ENCODE measurements around the gene TIRAP.
"Not testable (repeated sequence)": the region's sequence is repeated elsewhere in the genome, so short reads cannot be mapped to it uniquely, and the experiment has no call there.

The TIRAP gene, protein sequence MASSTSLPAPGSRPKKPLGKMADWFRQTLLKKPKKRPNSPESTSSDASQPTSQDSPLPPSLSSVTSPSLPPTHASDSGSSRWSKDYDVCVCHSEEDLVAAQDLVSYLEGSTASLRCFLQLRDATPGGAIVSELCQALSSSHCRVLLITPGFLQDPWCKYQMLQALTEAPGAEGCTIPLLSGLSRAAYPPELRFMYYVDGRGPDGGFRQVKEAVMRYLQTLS

DNA sequence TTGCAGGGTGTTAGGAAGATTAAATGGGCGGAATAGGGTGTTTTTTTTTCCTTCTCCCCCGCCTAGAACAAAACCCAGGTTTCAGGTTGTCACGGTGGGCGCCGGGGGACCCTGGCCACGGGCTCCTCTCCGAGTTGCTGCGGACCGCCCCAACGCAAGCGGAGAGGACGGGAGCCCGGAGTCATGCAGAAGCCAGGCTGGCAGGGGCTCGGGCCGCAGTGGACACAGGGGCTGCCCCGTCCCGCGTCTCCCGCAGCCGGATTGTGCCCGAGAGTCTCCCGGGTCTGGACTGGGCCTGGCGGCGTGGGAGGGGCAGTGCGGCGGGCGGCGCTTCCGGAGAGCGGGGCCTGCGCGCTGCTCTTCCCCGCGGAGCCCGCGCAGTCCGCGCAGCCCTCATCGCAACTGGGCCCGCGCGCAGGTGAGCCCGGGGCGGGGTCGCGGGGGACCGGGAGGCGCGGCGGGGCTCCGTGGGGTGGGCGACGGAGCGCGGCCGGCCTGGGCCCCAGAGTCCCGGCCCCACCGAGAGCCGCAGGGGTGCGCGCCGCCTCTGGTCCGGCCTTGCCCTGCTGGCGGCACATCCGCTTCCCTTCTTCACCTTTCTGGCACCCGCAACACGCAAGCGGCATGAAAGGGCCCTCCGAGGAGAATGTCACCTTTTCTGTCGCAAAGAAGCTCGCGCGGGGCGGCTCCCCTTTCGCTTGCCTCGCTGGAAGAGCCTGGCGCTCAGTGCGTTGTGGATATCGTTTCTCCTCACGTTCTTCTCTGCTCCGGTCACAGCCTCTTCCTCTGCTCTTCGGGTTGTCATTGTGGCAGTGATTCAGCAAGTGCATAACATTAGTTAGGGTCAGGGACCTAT lies at the start of gene TIRAP:
TSS of gene TIRAP (plus strand) at position 358 of the 856 bp plus-strand sequence. CDS start 7,802 bp downstream, outside the sequence.
- in situ Hi-C loops (cut with MboI; ENCODE audit: low sequenced_read_pairs), result no loop called here

DNA sequence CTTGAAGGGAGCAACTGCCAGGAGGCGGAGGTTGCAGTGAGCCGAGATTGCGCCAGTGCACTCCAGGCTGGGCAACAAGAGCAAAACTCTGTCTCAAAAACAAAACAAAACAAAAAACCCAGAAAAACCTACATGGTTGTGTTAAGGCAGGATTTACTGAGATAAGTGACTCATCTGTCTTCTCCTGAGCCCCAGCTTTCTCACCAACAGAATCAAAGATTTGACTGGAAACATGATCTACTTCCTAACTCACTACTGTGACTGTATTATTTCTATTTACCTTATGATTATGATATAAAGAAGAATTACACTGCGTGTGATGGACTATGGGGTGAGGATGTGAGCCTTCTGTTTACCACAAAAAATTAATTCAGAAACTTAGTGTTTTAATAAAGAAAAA lies 49.5 kb upstream of the TIRAP start:
- in situ Hi-C loops (cut with MboI; ENCODE audit: low sequenced_read_pairs), result no loop called here

DNA sequence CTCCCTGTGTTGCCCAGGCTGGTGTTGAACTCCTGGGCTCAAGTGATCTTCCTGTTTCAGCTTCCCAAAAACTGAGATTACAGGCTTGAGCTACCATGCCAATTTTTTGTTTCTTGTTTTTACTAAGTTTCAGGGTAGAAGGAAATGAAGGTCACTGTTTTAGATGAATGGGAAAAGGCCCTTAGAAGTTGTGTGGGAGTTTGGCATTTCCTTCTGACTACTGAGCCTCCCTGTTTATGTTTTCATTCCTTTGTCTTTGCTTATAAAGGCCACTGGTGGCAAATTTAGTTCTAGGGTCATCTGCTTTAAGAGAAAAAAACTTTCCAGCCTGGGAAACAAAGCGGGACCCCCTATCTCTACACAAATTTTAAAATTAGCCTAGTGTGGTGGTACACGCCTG lies 36.3 kb upstream of the TIRAP start:
- in situ Hi-C loops (cut with MboI; ENCODE audit: low sequenced_read_pairs), result no loop called here

DNA sequence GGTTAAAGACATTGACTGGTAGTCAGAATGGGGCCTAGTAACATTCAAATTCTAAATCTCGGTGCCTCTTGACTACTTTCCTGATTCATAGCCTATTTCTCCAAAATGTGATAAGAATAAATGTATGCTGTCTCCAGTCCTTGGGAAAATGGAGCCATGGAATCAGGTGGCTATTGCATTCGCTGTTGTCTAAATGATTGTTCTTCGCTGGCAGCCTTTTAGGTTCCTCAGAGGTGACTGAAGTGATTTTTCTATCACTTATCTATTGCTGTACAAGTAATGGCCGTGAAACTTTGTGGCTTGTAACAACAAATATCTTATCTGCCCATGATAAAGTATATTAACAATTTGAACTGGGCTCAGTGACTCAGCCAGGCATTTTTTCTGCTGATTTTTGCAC lies 29.6 kb upstream of the TIRAP start:
- in situ Hi-C loops (cut with MboI; ENCODE audit: low sequenced_read_pairs), result no loop called here

DNA sequence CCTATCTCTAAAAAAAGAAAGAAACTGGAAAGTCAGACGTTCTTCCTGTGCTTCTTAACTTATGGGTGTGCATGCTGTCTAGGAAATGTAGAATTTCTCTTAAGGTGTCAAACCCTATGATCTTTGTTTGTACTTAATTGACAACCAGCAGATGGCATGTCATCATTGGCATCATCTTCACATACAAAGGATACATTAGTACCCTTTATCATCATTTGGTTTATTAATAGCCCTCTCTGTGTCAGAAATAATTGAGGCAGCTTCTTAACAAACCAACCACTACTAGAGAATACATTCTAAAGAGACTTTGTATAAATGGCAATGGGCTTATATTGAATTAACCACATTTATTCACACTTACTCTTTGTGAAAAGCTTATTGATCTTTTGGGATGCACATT lies 28.1 kb upstream of the TIRAP start:
- in situ Hi-C loops (cut with MboI; ENCODE audit: low sequenced_read_pairs), result no loop called here

DNA sequence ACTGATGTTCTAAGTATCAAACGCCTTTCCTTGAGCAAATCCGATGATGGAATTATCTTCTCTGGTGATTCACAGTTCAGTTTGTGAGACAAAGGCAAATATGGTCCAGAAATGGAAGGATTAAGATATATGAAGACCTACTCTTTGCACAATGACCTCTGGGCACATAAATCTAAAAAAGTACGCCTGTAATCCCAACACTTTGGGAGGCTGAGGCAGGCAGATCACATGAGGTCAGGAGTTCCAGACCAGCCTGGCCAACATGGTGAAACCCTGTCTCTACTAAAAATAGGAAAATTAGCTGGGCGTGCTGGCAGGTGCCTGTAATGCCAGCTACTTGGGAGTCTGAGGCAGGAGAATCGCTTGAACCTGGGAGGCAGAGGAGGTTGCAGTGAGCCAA lies 27.4 kb upstream of the TIRAP start:
- in situ Hi-C loops (cut with MboI; ENCODE audit: low sequenced_read_pairs), result not testable (repeated sequence)

DNA sequence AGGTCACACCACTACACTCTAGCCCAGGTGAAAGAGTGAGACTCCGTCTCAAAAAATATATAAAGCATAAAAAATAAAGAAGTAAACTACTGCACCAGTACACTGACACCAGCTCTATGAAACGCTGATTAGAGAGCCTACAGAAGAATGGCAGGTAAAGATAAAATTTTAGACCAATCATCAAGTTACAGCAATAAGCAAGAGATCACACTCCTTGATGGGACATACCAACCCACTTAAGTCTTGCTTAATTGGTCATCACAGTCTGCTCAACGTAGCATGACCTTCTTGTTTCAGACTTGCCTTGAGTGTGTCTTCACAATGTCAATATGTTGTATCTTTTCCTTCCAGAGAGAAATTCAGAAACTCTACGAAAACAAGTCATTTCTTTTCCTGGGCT lies 26.7 kb upstream of the TIRAP start:
- in situ Hi-C loops (cut with MboI; ENCODE audit: low sequenced_read_pairs), result no loop called here

DNA sequence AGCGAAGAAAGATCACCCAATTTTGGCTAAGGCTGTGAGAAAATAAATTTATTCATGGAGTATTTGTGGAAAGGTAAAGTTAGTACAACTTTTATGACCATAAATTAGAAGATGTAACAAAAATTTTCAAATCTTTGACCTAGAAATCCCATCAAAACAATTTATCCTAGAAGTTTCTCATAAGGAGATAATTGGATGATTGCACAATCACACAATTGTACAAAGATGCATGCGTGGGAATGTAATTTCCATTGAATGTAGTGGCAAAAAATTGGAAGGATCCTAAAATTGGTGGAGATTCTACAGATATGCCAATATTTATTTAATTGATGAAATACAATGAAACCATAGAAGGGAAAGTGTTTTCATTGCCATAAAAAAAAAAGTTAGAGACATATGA lies 25.7 kb upstream of the TIRAP start:
- in situ Hi-C loops (cut with MboI; ENCODE audit: low sequenced_read_pairs), result no loop called here

DNA sequence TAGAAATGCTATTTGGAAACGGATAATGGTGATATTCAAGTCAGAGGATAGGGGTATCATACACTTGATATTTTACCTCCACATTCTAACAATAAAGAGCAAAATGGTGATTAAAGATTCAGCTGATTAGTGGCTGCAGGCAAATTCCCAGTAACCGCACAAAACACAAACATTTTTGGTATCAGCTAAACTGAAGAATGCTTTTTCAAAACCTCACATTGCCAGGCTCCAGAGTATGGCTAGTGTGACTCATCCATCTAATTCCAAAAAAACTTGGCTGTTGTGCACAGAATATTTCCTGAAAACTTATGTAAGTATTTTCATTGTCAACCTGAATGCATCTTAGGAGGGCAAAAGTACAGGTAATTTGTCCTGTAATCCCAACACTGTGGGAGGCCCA lies 25.1 kb upstream of the TIRAP start:
- in situ Hi-C loops (cut with MboI; ENCODE audit: low sequenced_read_pairs), result no loop called here

DNA sequence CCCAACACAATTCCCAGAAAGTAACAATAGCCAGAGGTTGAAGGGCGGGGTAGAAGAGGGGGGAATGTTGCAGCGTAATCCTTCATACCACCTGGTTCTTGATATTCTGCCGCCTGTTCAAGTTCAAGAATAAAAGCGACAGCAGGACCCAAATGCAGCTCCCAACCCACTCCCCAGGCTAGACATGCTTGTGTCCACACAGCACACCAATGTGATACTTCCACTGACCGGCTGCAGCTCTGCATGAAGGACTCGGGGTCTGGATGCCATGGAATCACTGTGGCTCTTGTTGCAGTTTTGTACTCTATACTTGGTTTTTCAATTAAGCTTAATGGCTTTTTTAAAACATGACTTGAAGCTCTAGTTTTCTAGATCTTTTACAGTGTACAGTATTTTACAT lies 20.7 kb upstream of the TIRAP start:
- in situ Hi-C loops (cut with MboI; ENCODE audit: low sequenced_read_pairs), result no loop called here

DNA sequence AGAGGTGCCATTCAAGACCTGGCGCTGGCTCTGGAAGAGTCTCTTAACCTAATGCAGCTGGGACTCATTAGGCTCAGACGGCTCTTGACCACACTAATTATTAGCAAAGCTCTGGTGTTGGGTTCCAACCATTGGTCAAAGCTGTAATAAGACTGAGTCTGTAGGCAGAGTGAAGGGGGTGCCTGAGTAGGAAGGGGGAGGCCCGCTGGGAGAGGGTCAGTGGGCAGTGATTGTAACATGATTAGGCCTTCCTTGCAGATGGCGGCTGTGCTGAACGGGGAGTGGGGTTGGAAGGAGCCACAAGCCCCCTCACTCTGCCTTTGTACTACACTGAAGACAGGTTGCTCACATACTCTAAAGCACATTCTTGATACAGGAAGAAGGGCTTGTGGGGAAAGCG lies 19.4 kb upstream of the TIRAP start:
- in situ Hi-C loops (cut with MboI; ENCODE audit: low sequenced_read_pairs), result no loop called here

DNA sequence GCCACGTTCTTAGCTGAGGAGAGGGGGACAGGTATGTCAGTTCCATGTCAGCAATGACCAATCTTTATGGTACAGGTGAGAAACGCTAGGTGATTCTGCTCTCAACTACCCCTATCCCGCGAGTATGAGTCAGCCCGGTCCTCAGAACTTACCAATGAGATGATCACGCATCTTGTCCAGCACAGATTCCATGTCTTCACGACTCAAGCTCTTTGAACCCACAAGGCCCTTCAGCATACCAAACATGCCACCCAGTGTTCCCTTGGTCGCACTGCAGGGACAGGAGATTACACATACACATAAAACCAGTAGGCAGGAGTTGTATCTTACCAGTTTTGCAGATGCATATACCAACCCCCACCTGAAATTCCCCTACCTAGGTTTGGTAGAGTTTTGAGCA lies 17.1 kb upstream of the TIRAP start:
- in situ Hi-C loops (cut with MboI; ENCODE audit: low sequenced_read_pairs), result no loop called here

DNA sequence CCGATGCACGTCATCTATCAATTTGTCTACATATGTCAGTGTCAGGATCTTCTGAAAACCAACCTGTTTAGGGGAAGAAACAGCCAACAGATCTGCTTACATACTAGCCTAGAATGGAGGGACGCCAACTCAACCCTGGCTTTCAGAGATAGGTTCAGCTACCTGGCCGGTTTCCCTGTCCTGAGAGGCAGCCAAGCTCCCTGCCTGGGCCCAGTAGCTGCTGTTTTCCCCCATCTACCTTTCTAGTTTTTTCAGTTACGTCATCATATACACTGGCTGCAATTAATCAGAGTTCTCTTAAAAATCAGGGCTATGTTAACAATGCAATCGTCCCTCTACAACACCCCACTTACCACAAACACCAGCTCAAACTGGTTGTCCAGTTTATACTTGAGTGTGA lies 15.2 kb upstream of the TIRAP start:
- in situ Hi-C loops (cut with MboI; ENCODE audit: low sequenced_read_pairs), result no loop called here

DNA sequence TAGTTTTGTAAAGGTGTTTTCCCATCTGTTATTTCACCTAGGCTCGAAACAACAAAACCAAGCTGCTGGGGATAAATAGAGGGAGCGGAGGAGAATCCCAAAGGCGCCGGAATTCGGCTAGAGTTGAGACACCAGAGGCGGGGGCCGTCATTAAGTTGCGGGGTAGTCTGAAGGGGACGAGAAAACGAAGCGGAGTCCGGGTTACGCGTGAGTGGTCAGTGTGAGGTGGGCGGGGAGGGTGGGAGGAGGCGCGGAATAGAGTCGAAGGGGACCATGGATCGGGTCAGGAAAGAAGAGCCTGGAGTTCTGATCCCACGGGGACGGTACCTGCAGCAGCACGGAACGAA lies 14.6 kb upstream of the TIRAP start:
- in situ Hi-C loops (cut with MboI; ENCODE audit: low sequenced_read_pairs), result no loop called here

DNA sequence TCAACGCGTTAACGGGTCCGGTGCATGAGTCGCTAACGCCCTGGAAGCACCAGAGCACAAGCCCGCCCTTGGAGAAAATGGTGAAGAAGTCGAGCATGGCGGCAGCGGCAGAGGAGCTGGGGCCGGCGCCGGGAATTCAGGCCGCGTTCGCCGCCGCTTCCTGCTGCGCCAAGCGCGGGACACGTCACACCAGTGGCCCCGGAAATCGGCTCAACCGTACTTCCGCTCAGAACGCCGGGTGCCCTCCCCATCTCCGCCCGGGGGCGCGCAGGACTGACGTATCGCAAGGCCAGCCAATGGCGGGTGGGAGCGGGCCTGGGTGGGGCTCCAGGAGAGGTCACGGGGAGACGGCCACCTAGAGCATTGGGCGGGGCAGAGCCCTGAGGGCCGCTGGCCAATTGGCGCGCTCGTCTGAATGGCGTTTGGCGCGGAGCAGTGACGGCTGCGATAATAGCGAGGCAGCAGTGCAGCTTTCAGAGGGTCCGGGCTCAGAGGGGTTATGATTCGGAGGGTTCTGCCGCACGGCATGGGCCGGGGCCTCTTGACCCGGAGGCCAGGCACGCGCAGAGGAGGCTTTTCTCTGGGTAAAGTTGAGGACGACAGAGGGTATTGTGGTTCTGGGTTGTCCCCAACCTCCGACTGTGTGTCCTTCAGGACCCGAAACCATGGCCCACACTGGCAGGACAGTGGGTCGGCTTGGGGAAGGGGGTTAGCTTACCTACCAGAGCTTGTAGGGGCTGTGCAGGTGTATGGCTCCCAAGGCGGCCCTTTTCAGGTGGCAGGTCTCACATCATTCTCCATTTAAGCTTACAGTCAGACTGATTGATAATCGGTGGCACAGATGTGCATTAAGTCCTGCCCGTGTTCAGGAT lies 13.9 kb upstream of the TIRAP start, which contains the start of the genes FOXRED1 and SRPRA:
TSS of gene FOXRED1 (plus strand) at position 447 of the 872 bp plus-strand sequence. CDS start at position 500, 53 bp downstream.
TSS of gene SRPRA (minus strand) at position 188 of the 872 bp plus-strand sequence. CDS start at position 97, 91 bp downstream.
- in situ Hi-C loops (cut with MboI; ENCODE audit: low sequenced_read_pairs), result no loop called here

DNA sequence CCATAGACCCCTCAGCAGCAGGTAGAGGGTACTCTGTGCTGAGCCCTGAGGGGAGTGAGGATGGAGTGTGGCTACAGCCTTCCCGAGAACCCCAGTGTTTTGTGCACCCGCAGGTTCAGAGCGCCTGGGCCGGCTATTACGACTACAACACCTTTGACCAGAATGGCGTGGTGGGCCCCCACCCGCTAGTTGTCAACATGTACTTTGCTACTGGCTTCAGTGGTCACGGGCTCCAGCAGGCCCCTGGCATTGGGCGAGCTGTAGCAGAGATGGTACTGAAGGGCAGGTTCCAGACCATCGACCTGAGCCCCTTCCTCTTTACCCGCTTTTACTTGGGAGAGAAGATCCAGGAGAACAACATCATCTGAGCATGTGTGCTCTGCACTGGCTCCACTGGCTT lies 5.6 kb upstream of the TIRAP start:
- in situ Hi-C loops (cut with MboI; ENCODE audit: low sequenced_read_pairs), result no loop called here

DNA sequence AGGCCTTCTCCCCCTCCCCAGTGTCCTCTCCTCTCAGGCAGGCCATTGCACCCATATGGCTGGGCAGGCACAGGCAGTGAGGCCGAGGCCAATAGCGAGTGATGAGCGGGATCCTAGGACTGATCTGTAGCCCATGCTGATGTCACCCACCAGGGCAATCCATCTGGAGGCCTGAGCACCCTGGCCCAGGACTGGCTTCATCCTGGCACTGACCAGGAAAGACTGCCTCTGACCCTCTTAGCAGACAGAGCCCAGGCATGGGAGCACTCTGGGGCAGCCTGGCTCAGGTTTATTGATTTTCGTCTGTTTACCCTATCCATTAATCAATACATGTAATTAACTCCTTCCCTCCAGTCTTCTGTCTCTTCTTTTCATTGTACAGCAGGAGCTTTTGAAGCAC lies 5.1 kb upstream of the TIRAP start:
- in situ Hi-C loops (cut with MboI; ENCODE audit: low sequenced_read_pairs), result no loop called here

DNA sequence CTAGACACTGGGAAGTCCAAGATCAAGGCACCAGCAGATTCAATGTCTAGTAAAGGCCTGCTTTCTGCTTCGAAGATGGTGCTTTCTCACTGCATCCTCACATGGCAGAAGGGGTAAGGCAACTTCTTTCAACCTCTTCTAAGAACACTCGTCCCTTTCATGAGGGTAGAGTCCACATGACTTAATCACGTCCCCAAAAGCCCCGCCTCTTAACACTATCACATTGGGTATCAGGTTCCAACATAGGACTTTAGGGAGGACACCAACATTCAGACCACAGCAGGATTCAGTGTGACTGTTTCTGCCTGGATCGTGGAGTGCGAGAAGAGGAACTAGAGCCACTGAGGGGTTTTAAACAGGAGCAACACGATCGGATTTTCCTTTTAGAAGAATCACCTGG lies 3.7 kb upstream of the TIRAP start:
- in situ Hi-C loops (cut with MboI; ENCODE audit: low sequenced_read_pairs), result no loop called here

DNA sequence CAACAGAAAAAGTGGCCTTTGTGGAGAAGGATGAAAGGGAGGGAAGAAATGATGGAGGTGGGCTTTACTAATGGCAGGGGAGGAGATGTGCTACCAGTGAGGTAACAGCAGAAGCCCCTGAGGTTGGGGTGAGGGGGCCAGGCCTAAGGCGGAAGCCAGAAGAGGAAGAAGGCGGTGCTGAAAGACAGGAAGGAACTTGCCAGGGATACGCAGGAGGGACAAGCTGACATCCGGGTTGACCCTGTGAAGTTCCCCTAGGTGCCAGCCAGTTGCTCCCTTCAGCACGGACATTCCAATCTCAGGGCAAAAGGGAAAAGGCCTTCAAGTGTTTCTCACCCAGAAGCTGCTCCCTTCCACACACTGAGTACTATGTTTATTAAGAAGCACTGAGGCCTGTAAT lies 2.3 kb upstream of the TIRAP start:
- in situ Hi-C loops (cut with MboI; ENCODE audit: low sequenced_read_pairs), result no loop called here

DNA sequence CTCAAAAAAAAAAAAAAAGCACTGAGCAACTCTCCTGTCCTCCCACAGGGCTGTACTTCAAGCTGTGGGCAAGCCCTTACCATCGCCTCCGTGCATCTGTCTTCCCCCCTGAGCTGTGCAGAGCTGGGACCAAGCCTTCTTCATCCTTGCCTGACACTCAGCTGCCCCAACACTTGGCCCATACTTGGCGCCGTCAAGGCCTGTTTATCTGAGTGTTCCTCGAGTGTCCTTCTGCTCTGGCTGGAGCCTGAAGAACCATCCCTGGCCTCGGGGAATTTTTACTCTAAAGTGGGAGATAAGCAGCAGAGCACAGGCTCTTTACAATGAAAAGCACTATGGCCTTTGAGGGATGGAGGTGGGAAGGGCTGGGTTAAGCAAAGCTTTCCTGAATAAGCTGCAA lies 1.6 kb upstream of the TIRAP start:
- in situ Hi-C loops (cut with MboI; ENCODE audit: low sequenced_read_pairs), result no loop called here

DNA sequence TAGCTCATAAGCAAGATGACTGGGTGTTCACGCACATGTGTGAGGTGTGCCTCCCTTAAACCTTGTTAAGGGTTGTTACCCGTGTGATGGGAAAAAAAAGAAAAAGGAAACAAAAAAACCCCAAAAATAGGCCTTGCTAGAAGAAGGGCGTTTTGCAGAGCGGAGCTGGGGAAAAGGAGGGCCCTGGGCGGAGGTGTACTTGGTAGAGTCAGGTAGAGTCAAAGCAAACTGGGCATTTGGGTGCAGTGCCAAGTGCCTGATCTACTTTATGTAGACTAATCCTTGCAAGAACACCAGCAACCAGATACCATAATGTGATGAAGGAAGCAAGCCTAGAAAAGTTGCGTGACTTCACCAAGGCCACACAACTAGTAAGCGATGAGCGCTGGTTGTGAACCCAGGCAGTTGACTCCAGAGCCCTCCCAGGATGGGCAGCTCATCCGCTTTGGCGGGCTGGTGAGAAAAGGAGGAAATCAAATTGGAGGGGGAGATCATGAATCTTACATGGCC lies 1.2 kb upstream of the TIRAP start:
- in situ Hi-C loops (cut with MboI; ENCODE audit: low sequenced_read_pairs), result no loop called here

Data from HL-60/S4 (cell line).